GM18505 (cell line): Measurements from ENCODE around the gene ADCY5.

Experiments used
- ATAC-seq: cut with Tn5 transposase; IDR thresholded peaks from one replicate; pipeline ENCODE4 v1.9.1; 2021; ENCODE audit not compliant: unreplicated experiment
- POLR2A ChIP-seq: IDR thresholded peaks from 4 replicates; pipeline ENCODE4 v1.6.1; 2011; ENCODE audit warnings: borderline replicate concordance; ENCODE audit not compliant: insufficient read depth, insufficient read length; ENCODE audit errors: extremely low read depth

ADCY5 gene

DNA sequence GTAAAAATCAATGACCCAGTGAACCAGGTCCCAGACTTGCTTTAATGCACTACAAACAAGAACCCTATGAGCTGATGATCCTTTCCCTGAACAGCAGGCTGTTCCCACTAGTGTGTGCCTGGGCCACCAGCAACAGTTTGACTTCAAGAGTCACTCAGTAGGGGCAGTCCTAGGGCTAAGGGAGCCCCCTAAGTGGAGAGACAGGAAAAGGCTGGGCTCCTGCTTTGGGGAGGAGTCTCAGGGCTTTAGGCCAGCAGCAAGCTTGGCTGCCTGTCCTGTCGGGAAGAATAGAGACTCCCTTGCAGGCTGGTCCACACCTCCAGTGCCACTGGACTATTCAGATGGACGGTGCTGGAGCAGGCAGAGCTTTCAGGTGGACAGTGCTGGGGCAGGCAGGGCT, 29.4 kb upstream of the ADCY5 start:
- no peak for TF ChIP-seq POLR2A
- no peak for ATAC-seq

DNA sequence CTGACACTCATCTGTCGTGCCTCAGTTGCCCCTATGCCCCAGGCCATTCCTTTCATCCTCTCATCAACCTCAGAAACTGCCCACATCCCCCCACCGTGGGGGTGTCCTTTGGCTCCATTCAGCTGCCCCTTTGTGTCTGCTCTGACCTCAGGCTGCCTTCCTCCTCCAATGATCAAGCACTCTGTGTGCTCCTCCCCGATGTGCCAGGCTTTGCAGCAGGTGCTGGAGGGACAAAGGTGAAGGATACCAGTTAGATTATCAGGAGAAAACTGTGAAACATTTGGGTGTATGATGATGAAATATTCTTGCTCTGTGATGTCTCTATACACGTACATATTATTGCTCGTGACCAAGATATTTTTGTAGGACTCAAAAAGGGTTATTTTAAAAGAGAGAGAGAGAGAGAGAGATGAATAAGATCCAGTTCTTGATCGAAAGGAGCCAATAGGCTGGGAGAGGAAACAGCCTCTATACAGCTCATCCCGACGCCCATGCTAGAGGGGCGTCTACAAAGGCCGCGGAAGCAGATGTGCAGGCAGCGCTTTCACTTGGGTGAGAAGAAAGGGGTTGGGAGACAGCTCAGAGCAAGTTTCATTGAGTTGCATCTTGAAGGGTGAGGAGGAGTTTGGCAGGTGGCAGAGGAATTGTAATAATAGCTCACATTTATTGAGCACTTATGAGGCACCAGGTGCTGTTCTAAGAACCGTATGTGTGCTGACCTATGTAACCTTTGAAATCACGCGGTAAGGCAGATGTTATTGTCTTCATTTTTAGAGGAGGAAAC, 28.3 kb upstream of the ADCY5 start:
- no peak for ATAC-seq
- no peak for TF ChIP-seq POLR2A

DNA sequence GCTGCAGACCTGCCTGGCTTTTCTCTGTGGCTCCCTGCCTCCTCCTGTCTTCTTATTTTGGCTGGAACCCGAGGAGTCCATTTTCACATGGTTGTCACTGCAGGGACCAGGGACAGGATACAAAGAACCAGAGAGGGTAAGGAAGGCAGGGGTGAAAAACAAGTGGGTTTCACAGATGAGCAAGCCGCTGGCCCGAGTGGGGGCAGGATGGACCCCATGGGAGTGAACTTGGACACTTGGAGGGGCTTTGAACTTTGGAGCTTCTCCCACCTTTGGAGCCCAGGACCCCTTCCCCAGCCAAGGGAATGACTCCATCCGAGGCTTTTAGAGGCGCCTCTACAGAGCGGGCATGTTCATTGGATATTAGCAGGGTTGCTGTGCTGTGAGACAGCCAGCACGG, 26.9 kb upstream of the ADCY5 start:
- no peak for ATAC-seq
- TF ChIP-seq POLR2A: no peak

GRCh38 chr3:123471106-123471505, 22.2 kb upstream of the ADCY5 start:
- ATAC-seq: no peak
- TF ChIP-seq POLR2A: no peak

DNA sequence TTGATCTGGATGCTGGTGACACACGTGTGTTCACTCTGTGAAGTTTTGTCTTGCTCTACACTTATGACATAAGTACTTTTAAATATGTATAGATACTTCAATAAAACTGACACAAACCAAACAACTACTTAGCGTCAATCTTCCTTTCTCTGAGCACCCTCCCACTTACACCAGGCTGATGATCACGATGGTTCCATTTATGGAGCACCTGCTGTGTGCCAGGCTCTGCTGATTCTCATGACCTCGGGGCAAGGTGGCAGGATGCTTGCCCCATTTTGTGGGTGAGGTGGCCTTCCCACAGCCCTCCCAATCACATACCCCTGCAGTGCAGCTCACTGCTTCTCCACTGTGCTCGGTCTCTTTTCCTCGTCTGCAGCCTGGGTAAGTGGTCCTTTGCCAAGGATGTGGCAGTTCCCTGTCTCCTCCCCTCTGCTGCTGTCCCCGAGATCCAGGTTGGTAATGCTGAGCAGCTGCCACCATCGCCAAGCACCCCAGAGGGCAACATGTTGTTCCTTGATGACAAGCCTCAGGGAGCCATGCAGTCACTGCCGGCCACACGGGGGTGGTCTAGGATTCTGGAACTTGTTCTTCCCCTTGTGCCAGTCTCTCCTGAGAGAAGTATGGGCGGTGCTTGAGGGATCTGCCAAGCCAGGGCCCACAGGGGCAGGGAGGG, 20.6 kb upstream of the ADCY5 start:
- ATAC-seq: no peak
- no peak for TF ChIP-seq POLR2A

GRCh38 chr3:123467046-123467445, 18.2 kb upstream of the ADCY5 start:
- no peak for TF ChIP-seq POLR2A

DNA sequence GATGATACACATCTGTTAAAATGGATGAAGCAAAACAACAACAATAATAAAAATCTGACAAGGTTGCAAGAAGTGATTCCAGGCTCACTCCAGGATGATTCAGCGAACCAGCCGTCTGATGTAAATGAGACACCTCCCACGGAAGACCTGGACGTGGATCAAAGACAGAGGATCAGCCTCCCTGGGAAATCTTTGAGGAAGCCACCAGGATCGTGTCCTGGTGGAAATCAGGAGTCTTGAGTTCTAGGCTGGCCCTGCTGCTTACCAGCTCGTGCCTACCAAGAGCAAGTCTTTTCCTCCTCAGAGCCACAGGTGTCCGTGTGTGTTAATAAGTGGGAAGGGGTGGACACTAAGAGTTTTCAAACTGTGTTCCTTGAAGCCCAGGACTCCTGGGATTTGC, 15.3 kb upstream of the ADCY5 start:
- TF ChIP-seq POLR2A: no peak
- no peak for ATAC-seq

More at GRCh38 chr3:123467046-123467445, 18.2 kb upstream of the ADCY5 start:
- no peak for ATAC-seq

- no peak for TF ChIP-seq POLR2A
- ATAC-seq: no peak
Measured at GRCh38 chr3:123459862-123460261, 11.0 kb upstream of the ADCY5 start.

DNA sequence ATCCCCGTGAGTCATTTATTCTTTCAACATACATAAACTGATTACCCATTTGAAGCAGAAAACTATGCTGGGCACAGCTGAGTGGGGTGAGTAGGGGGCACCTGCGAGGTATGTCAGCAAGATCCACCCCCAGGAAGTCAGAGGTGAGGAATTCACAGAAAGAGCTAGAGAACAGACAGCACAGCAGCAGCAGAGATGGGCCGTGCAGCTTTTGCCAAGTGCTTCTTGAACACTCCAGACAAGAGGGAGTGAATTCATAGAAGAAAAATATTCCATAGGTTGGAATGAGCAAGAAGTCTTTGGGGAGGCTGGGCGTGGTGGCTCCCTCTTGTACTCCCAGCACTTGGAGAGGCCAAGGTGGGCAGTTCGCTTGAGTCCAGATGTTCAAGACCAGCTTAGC, 9.4 kb upstream of the ADCY5 start:
- ATAC-seq: no peak
- no peak for TF ChIP-seq POLR2A

DNA sequence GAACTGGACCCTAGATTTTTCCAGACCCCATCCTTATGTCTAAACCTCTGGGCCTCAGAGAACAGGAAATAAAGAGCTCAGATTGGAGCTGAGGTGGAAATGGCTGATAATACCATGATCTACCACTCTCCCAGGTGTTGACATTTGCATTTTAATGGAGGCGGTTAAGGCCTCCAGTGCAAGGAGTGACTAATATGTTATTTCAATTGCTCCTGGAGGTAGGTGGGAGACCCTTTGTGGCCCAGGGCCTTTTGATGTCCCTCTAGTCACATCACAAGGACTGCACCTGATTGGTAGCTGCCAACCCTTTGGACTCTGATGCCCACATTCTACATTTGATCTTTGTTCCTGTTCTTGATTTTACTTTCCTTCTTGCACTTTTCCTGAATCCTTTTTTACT, 9.0 kb upstream of the ADCY5 start:
- no peak for ATAC-seq
- TF ChIP-seq POLR2A: no peak

DNA sequence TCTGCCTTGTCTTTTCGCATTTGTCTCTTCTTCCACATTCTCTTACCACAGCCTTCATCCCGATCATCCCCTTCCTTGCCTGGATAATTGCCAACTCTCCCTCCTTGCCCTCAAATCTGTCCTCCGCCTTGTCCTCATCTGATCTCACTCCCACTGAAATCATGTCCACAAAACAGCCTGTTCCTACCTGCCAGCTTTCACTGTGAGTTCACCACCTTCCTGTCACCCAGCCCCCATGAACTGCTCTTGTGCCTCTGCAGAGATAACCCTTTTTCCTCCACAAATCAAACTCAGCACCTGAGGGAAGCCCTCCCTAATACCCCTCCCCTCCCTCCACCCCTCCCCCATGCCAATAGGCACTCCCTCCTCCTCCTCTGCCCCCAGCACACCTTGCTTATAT, 4.8 kb upstream of the ADCY5 start:
- TF ChIP-seq POLR2A: no peak
- no peak for ATAC-seq

- no peak for ATAC-seq
Measured at GRCh38 chr3:123451186-123451585, 2.3 kb upstream of the ADCY5 start.

DNA sequence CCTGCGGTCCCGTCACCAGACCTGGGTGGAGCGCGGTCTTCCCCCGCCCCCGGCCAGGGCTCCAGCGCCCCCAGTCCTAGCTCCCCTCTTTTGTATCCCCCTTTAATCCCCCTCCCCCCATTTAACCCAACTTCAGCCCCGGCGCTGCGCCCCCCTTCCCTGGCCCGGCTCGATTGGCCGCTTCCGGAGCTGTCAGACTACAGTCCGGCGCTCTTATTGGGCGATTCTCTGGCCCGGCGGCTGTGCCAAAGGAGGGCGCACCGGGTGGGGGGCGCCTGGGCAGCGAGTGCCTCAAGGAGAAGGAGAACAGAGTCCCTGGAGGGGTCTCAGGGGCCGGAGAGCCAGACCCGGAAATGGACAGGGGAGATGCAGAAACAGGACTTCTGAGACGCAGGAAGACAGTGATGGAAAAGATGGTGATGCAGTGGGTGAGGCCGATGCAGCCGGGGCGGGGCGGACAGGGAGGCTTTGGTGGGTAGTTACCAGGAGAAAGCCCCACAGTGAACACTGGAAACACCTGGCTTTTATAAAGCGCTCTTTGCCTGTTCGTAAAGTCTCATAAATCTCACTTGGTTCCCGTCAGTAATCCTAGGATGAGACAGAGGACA, 1.2 kb upstream of the ADCY5 start:
- ATAC-seq: no peak
- TF ChIP-seq POLR2A: no peak

More at GRCh38 chr3:123451186-123451585, 2.3 kb upstream of the ADCY5 start:
- TF ChIP-seq POLR2A: no peak

GRCh38 chr3:123449102-123449996, 459 bp upstream of the ADCY5 start:
- ATAC-seq: no peak
- no peak for TF ChIP-seq POLR2A
